GM10266 (cell line): ENCODE results near the gene DIP2A.

Experiments used
- DNase-seq: peaks from one replicate; pipeline ENCODE4 v3.0.0; 2012; ENCODE audit errors: extremely low spot score
- TF ChIP-seq, protein P1 (sequence below): IDR thresholded peaks from 2 replicates; pipeline ENCODE4 v1.5.1; 2012; ENCODE audit warnings: mild to moderate bottlenecking, low read depth; ENCODE audit not compliant: control insufficient read depth, insufficient read depth; ENCODE audit errors: missing control alignments

Gene DIP2A

DNA sequence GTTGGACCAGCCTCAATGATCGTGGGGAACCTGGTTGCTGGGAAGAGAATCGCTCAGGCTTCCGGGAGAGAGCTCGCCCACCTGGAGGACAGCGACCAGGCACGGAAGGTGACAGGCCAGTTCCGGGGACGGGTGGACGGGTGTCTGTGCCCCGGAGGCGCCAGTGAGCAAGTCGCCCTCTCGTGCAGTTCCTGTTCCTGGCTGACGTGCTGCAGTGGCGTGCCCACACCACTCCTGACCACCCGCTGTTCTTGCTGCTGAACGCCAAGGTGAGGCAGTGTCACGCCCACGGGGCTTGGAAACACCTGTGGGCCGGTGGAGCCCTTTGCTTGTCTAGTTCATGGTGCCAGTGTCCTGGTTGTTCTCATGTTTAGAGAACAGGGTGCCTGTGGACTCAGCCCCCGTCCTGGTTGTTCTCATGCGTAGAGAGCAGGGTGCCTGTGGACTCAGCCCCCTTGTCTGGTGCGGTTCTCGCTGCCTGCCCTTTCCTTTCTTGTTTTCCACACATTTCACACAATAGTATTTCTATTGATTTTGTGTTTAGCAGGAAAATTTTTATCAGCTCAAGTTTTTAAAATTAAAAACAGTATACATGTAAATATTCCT lies 93.0 kb downstream of the DIP2A start:
- TF ChIP-seq, protein P1, sequence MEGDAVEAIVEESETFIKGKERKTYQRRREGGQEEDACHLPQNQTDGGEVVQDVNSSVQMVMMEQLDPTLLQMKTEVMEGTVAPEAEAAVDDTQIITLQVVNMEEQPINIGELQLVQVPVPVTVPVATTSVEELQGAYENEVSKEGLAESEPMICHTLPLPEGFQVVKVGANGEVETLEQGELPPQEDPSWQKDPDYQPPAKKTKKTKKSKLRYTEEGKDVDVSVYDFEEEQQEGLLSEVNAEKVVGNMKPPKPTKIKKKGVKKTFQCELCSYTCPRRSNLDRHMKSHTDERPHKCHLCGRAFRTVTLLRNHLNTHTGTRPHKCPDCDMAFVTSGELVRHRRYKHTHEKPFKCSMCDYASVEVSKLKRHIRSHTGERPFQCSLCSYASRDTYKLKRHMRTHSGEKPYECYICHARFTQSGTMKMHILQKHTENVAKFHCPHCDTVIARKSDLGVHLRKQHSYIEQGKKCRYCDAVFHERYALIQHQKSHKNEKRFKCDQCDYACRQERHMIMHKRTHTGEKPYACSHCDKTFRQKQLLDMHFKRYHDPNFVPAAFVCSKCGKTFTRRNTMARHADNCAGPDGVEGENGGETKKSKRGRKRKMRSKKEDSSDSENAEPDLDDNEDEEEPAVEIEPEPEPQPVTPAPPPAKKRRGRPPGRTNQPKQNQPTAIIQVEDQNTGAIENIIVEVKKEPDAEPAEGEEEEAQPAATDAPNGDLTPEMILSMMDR: no peak
- no peak for DNase-seq

DNA sequence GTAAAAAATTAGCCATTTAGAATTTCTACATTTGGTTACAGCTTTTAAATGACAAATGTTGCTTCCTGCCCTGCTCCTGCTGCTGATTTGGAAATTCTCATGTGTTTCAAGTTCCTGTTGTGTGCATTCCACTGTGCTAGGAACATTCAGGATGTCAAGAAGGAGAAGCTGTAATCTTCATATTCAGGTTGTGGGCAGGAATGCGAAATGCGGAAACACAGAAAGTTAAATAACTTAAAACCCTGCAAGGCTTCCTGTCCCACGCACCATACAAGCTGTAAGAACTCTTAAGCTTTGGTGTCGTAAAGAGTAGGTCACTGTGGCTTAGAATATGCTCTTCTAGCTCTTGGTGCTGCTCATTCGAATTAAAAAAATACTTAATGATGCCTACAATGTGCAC lies 93.6 kb downstream of the DIP2A start:
- TF ChIP-seq, protein P1: no peak
- DNase-seq: no peak

DNA sequence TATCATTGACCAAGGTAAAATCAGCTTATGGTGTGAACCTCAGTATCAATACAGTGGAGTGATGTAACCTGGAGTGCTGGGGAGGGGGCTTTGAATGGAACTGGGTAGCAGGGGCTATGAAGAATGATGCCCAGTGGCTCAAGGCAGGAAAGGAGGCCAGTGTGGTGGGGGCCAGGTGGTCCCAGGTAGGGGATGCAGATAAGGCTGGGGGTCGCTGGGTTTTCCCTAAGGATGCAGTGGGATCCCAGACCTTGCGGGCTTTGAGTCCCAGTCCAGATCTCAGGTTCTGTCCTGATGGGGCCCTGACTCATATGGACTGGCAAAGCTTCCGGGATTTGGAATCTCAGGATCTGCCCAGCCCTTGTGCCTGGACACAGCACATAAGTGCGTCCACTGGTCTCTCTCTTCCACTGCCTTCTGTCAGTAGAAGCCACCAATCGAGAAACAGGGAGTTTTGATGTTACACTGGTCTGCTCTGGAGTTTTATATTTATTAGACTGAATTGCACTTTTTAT lies 94.2 kb downstream of the DIP2A start:
- DNase-seq: no peak
- TF ChIP-seq, protein P1: no peak

DNA sequence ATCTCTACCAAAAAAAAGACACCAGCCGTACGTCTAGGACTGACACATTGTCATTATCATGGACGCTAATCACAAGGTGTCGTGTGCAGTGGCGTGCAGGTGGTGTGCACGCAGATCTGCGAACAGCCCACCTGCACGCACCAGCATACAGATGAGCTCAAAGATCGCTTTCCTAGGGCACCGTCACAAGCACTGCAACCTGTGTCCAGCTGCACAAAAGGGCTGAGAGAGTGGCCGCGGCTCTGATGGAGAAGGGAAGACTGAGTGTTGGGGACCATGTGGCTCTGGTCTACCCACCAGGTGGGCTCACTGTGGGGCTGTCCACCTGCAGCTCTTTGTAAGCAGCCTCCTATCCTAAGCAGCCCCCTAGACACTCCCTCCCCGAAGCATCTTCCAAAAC lies 95.3 kb downstream of the DIP2A start:
- no peak for DNase-seq
- TF ChIP-seq, protein P1: no peak

DNA sequence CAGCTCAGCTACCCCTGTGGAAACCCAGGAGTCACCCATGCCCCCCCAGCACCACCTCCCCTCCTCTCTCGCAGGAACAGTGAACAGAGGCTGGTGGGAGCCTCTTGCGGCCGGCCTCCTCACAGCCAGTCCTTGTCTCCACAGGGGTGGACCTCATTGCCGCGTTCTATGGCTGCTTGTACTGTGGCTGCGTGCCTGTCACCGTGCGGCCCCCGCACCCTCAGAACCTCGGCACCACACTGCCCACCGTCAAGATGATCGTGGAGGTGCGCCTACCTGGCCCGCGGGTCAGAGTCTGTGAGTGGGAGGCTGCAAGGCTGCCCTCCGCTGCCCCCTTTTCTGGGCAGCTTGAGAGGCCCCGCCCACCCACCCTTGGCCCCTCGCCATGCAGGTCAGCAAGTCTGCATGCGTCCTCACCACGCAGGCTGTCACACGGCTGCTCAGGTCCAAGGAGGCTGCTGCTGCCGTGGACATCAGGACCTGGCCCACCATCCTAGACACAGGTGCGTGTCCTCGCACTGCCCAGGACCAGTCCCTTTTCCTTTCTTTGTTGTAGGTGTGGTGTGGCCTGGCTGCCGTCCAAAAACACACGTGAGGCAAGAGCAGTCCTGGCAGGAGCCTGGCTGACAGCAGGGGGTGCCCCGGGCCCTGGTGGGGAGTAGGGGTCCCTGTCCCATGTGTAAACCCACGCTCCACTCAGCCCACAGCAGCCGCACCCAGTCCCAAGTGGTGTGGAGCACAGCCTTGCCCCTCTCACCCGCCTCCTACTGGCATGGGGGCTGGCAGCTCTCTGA lies 95.9 kb downstream of the DIP2A start:
- DNase-seq: no peak
- TF ChIP-seq, protein P1: no peak

DNA sequence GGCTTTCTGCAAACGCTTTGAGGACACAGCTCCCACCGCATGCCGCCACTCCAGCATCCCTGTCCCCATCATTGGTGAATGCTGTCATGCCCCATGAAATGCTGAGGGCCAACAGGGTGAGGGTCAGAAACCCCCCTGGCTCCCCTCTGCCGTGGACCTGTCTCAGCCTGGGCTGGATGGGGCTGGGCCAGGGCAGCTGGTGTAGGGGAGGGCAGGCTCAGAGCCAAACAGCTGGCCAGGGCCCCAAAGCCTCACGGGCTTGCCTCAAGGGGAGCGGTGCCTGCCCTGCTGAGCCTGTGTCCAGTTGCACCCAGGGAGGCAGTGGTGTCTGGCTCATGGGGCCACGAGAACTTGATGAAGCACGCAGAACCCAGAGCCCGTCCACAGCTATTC lies 96.5 kb downstream of the DIP2A start:
- no peak for DNase-seq
- TF ChIP-seq, protein P1: no peak

DNA sequence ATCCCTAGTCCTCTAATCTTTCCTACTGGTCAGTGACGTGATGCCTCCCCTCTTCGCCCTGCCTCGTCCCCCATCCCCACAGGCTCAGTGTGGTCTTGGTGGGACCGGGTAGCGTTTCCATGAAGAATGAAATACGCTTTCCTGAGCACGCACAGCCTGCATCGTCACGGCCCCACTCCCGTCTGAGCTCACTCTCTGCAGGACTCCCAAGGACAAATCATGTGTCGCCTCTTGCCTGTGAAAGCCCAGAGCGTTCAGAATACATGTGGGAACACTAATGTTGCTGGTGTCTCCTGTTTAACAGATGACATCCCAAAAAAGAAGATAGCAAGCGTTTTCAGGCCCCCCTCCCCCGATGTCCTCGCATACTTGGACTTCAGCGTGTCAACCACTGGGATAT lies 97.0 kb downstream of the DIP2A start:
- TF ChIP-seq, protein P1: no peak

More for the DNA sequence above, 97.0 kb downstream of the DIP2A start:
- no peak for DNase-seq
